DOHH2 (cell line): ENCODE measurements around the gene SNCG.

Source experiments
- CTCF ChIP-seq: fragments of 200-600 bp; sonication (generic); IDR thresholded peaks from one replicate; pipeline ENCODE4 v1.5.1; 2014; ENCODE audit warnings: antibody characterized with exemption, mild to moderate bottlenecking, low read depth, low read length; ENCODE audit not compliant: poor library complexity, severe bottlenecking
- EZH2phosphoT487 ChIP-seq: fragments of 200-600 bp; sonication (generic); IDR thresholded peaks from 2 replicates; pipeline ENCODE4 v1.6.1; 2017; ENCODE audit warnings: borderline replicate concordance, mild to moderate bottlenecking, antibody characterized with exemption, low read length, moderate library complexity, mixed read lengths

DNA sequence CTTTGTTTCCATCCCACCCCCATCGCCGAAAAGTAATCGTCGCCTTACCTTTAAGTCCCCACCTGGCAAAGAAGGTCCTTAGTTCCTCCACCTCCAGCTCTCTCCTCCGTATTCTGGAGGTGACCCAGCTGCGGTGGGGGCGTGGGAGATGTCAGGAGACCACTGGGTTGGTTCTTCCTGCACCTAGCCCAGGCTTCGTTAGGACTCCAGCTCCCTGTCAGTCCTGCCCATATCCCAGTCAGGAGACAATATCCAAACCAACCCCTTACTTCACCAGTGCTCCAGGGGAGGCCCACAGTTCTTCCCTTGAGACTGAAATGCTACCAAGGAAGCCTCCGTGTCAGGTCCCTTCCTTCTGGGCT, 10.6 kb downstream of the SNCG start:
- TF ChIP-seq CTCF, result no peak
- TF ChIP-seq EZH2phosphoT487, result no peak
